Measurements from ENCODE around the gene SEMA4A.

DNA sequence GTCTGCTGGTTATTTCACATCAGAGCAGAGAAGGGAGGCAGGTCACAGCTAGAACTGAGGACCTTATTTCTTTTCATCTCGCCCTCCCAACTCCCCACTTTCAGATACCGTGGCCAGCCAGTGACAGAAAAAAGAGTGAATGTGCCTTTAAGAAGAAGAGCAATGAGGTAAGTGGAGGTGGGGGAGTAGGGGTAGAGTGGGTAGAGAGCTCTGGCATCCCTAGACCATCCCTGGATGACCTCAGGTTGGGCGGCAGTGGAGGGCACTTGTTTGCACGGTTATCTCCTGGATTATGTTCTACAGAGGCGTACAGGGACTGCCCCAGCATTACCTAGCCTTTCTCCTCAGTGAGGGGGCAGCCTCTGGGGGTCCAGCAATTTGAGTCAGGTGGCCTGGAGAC is 4.6 kb downstream of the SEMA4A start:
- TF ChIP-seq CTCF (IDR thresholded peaks at IDR 0.05; ENCODE audit: low read depth, low read length, poor library complexity, severe bottlenecking) (no peak), EZH2phosphoT487 (IDR thresholded peaks at IDR 0.05; ENCODE audit: borderline replicate concordance, low read length) (no peak)

Data from DOHH2 (cell line).